Ishikawa (cell line): Measurements from ENCODE around the gene FOXO3.

Experiments used
- CEBPB ChIP-seq: IDR thresholded peaks from 2 replicates; pipeline ENCODE4 v1.6.1; 2012
- CREB1 ChIP-seq: IDR thresholded peaks from 2 replicates; pipeline ENCODE4 v1.6.1; 2012; ENCODE audit warnings: low read depth
- EGR1 ChIP-seq: IDR thresholded peaks from 2 replicates; pipeline ENCODE4 v1.6.1; 2012
- EP300 ChIP-seq: IDR thresholded peaks from 2 replicates; pipeline ENCODE4 v1.6.1; 2012; ENCODE audit warnings: borderline replicate concordance
- FOXM1 ChIP-seq: IDR thresholded peaks from 2 replicates; pipeline ENCODE4 v1.6.1; 2012; ENCODE audit warnings: low read depth, borderline replicate concordance
- NFIC ChIP-seq: IDR thresholded peaks from 2 replicates; pipeline ENCODE4 v1.6.1; 2012
- RAD21 ChIP-seq: IDR thresholded peaks from 2 replicates; pipeline ENCODE4 v1.6.1; 2012; ENCODE audit warnings: low read depth
- TAF1 ChIP-seq: IDR thresholded peaks from 2 replicates; pipeline ENCODE4 v1.6.1; 2012; ENCODE audit warnings: low read depth, mild to moderate bottlenecking
- TCF12 ChIP-seq: IDR thresholded peaks from 2 replicates; pipeline ENCODE4 v1.6.1; 2012; ENCODE audit warnings: low read depth
- YY1 ChIP-seq: IDR thresholded peaks from 2 replicates; pipeline ENCODE4 v1.6.1; 2012; ENCODE audit warnings: low read depth
- ZBTB7A ChIP-seq: IDR thresholded peaks from 2 replicates; pipeline ENCODE4 v1.6.1; 2012; ENCODE audit warnings: low read depth
- TF ChIP-seq, protein P1 (sequence below): IDR thresholded peaks from 2 replicates; pipeline ENCODE4 v1.6.1; 2012
- TF ChIP-seq, protein P2 (sequence below): IDR thresholded peaks from 2 replicates; pipeline ENCODE4 v1.6.1; 2012; ENCODE audit warnings: low read depth, mild to moderate bottlenecking
- TF ChIP-seq, protein P3 (sequence below): IDR thresholded peaks from 2 replicates; pipeline ENCODE4 v1.6.1; 2012

DNA sequence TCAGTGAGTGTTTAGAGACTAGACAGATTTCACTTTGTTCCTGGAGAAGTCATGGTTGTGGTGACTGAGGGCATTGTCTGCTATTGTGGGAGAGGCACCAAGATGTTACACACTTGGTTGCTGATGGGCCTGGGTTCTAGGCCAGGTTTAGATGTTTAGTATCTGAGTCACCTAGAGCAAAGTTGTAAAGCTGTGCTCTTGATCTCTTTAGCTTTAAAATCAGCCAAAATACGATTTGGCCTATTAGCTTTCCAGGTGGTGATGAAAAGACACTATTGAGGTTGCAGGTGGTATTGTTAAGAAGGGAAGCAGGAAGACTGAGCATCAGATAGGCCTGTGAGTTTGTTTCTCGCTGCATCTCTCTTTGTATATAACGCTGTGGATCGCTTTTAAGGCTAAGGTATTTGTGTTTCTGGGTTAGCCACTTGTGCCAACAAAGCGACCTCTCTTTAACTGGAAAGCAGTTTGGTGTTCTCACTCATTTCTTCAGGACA lies 48.6 kb downstream of the FOXO3 start:
- no peak for TF ChIP-seq CEBPB
- TF ChIP-seq, protein P1, sequence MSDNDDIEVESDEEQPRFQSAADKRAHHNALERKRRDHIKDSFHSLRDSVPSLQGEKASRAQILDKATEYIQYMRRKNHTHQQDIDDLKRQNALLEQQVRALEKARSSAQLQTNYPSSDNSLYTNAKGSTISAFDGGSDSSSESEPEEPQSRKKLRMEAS, result no peak
- TF ChIP-seq, protein P2, sequence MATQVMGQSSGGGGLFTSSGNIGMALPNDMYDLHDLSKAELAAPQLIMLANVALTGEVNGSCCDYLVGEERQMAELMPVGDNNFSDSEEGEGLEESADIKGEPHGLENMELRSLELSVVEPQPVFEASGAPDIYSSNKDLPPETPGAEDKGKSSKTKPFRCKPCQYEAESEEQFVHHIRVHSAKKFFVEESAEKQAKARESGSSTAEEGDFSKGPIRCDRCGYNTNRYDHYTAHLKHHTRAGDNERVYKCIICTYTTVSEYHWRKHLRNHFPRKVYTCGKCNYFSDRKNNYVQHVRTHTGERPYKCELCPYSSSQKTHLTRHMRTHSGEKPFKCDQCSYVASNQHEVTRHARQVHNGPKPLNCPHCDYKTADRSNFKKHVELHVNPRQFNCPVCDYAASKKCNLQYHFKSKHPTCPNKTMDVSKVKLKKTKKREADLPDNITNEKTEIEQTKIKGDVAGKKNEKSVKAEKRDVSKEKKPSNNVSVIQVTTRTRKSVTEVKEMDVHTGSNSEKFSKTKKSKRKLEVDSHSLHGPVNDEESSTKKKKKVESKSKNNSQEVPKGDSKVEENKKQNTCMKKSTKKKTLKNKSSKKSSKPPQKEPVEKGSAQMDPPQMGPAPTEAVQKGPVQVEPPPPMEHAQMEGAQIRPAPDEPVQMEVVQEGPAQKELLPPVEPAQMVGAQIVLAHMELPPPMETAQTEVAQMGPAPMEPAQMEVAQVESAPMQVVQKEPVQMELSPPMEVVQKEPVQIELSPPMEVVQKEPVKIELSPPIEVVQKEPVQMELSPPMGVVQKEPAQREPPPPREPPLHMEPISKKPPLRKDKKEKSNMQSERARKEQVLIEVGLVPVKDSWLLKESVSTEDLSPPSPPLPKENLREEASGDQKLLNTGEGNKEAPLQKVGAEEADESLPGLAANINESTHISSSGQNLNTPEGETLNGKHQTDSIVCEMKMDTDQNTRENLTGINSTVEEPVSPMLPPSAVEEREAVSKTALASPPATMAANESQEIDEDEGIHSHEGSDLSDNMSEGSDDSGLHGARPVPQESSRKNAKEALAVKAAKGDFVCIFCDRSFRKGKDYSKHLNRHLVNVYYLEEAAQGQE, result no peak
- TF ChIP-seq, protein P3, sequence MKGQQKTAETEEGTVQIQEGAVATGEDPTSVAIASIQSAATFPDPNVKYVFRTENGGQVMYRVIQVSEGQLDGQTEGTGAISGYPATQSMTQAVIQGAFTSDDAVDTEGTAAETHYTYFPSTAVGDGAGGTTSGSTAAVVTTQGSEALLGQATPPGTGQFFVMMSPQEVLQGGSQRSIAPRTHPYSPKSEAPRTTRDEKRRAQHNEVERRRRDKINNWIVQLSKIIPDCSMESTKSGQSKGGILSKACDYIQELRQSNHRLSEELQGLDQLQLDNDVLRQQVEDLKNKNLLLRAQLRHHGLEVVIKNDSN, result no peak
- no peak for TF ChIP-seq CREB1
- no peak for TF ChIP-seq ZBTB7A
- no peak for TF ChIP-seq RAD21
- TF ChIP-seq FOXM1, result no peak
- no peak for TF ChIP-seq NFIC
- no peak for TF ChIP-seq YY1
- TF ChIP-seq TAF1, result no peak
- TF ChIP-seq TCF12, result no peak
- TF ChIP-seq EP300, result no peak
- no peak for TF ChIP-seq EGR1
